ENCODE measurements around the gene SPATA7.
A peak's percentile ranks its signal among the peaks of the same experiment; 100 is the strongest.

The SPATA7 gene

GRCh38 chr14:88430976-88431375 is 45.5 kb downstream of the SPATA7 start:
- no peak overlapping the region for H3K27ac ChIP-seq (ENCODE audit: insufficient read depth in 1 of 2, low read depth in 1 of 2, low read length in 2 of 2, poor library complexity in 1 of 2, severe bottlenecking in 2 of 2)
- POLR2A ChIA-PET = interaction anchor here (0.5 kb wide), 1 partner anchor 74 kb away, joined by 3 read pairs; no protein-coding TSS in a partner anchor
- CTCF ChIA-PET = no interaction called here
- H3K9me3 ChIP-seq (ENCODE audit: control extremely low read depth in 1 of 5, control insufficient read depth in 4 of 5, insufficient read depth in 2 of 5, low read depth in 1 of 5, low read length in 4 of 5) = no peaks in the 10 kb centered on the region
- peaks cover 0 to 15% (median 6%) of the 10 kb centered on the region in 4 experiments for H3K36me3 ChIP-seq (ENCODE audit: control insufficient read depth in 4 of 4, insufficient read depth in 4 of 4, low read length in 3 of 4)
- H3K27me3 ChIP-seq (replicated peaks in 2 of 5; ENCODE audit: control insufficient read depth in 4 of 5, insufficient read depth in 5 of 5, low read length in 4 of 5) = no peaks in the 10 kb centered on the region
- no CpG with 5 or more reads among the region's 2 CpGs for WGBS (ENCODE audit: insufficient coverage)
- no peaks in the 10 kb centered on the region for H3K4me1 ChIP-seq (ENCODE audit: control extremely low read depth in 1 of 4, control insufficient read depth in 4 of 4, insufficient read depth in 4 of 4, low read length in 3 of 4)
- no peak overlapping the region for H3K4me3 ChIP-seq (ENCODE audit: control insufficient read depth in 1 of 7, extremely low read depth in 1 of 7, insufficient read depth in 4 of 7, low read depth in 2 of 7, low read length in 6 of 7)
- DNase-seq = peak in 2 of 3 donors; percentile 5 to 21

GRCh38 chr14:88437658-88438057 is 52.2 kb downstream of the SPATA7 start:
- no peak for DNase-seq
- H3K27ac ChIP-seq (ENCODE audit: insufficient read depth in 1 of 2, low read depth in 1 of 2, low read length in 2 of 2, poor library complexity in 1 of 2, severe bottlenecking in 2 of 2) = no peak overlapping the region
- no peak overlapping the region for H3K4me3 ChIP-seq (ENCODE audit: control insufficient read depth in 1 of 7, extremely low read depth in 1 of 7, insufficient read depth in 4 of 7, low read depth in 2 of 7, low read length in 6 of 7)
- POLR2A ChIA-PET = no interaction called here
- CTCF ChIA-PET = no interaction called here
- H3K36me3 ChIP-seq (ENCODE audit: control insufficient read depth in 4 of 4, insufficient read depth in 4 of 4, low read length in 3 of 4) = peaks cover 0 to 29% (median 5%) of the 10 kb centered on the region in 4 experiments
- H3K9me3 ChIP-seq (ENCODE audit: control extremely low read depth in 1 of 5, control insufficient read depth in 4 of 5, insufficient read depth in 2 of 5, low read depth in 1 of 5, low read length in 4 of 5) = no peaks in the 10 kb centered on the region
- no peaks in the 10 kb centered on the region for H3K4me1 ChIP-seq (ENCODE audit: control extremely low read depth in 1 of 4, control insufficient read depth in 4 of 4, insufficient read depth in 4 of 4, low read length in 3 of 4)
- no peaks in the 10 kb centered on the region for H3K27me3 ChIP-seq (replicated peaks in 2 of 5; ENCODE audit: control insufficient read depth in 4 of 5, insufficient read depth in 5 of 5, low read length in 4 of 5)
- WGBS (ENCODE audit: insufficient coverage) = 100% methylated on average over 2 of the region's 5 CpGs

GRCh38 chr14:88439088-88439487 is 53.6 kb downstream of the SPATA7 start:
- no peak overlapping the region for H3K4me3 ChIP-seq (ENCODE audit: control insufficient read depth in 1 of 7, extremely low read depth in 1 of 7, insufficient read depth in 4 of 7, low read depth in 2 of 7, low read length in 6 of 7)
- no CpG with 5 or more reads among the region's 2 CpGs for WGBS (ENCODE audit: insufficient coverage)
- ChIA-PET CTCF (no interaction called here), POLR2A (no interaction called here)
- no peaks in the 10 kb centered on the region for H3K4me1 ChIP-seq (ENCODE audit: control extremely low read depth in 1 of 4, control insufficient read depth in 4 of 4, insufficient read depth in 4 of 4, low read length in 3 of 4)
- no peak for DNase-seq
- no peak overlapping the region for H3K27ac ChIP-seq (ENCODE audit: insufficient read depth in 1 of 2, low read depth in 1 of 2, low read length in 2 of 2, poor library complexity in 1 of 2, severe bottlenecking in 2 of 2)
- no peaks in the 10 kb centered on the region for H3K9me3 ChIP-seq (ENCODE audit: control extremely low read depth in 1 of 5, control insufficient read depth in 4 of 5, insufficient read depth in 2 of 5, low read depth in 1 of 5, low read length in 4 of 5)
- no peaks in the 10 kb centered on the region for H3K27me3 ChIP-seq (replicated peaks in 2 of 5; ENCODE audit: control insufficient read depth in 4 of 5, insufficient read depth in 5 of 5, low read length in 4 of 5)
- peaks cover 0 to 29% (median 5%) of the 10 kb centered on the region in 4 experiments for H3K36me3 ChIP-seq (ENCODE audit: control insufficient read depth in 4 of 4, insufficient read depth in 4 of 4, low read length in 3 of 4)

GRCh38 chr14:88452231-88452630 is 66.8 kb downstream of the SPATA7 start:
- 95% methylated on average over 2 of the region's 4 CpGs for WGBS (ENCODE audit: insufficient coverage)
- H3K27ac ChIP-seq (ENCODE audit: insufficient read depth in 1 of 2, low read depth in 1 of 2, low read length in 2 of 2, poor library complexity in 1 of 2, severe bottlenecking in 2 of 2) = no peak overlapping the region
- H3K4me3 ChIP-seq (ENCODE audit: control insufficient read depth in 1 of 7, extremely low read depth in 1 of 7, insufficient read depth in 4 of 7, low read depth in 2 of 7, low read length in 6 of 7) = no peak overlapping the region
- H3K9me3 ChIP-seq (ENCODE audit: control extremely low read depth in 1 of 5, control insufficient read depth in 4 of 5, insufficient read depth in 2 of 5, low read depth in 1 of 5, low read length in 4 of 5) = peaks cover 0 to 15% (median 0%) of the 10 kb centered on the region in 5 experiments
- no peaks in the 10 kb centered on the region for H3K4me1 ChIP-seq (ENCODE audit: control extremely low read depth in 1 of 4, control insufficient read depth in 4 of 4, insufficient read depth in 4 of 4, low read length in 3 of 4)
- DNase-seq = no peak
- CTCF ChIA-PET = no interaction called here
- peaks cover 0 to 38% (median 6%) of the 10 kb centered on the region in 4 experiments for H3K36me3 ChIP-seq (ENCODE audit: control insufficient read depth in 4 of 4, insufficient read depth in 4 of 4, low read length in 3 of 4)
- POLR2A ChIA-PET = no interaction called here
- no peaks in the 10 kb centered on the region for H3K27me3 ChIP-seq (replicated peaks in 2 of 5; ENCODE audit: control insufficient read depth in 4 of 5, insufficient read depth in 5 of 5, low read length in 4 of 5)

- POLR2A ChIA-PET = no interaction called here
- no peaks in the 10 kb centered on the region for H3K4me1 ChIP-seq (ENCODE audit: control extremely low read depth in 1 of 4, control insufficient read depth in 4 of 4, insufficient read depth in 4 of 4, low read length in 3 of 4)
- CTCF ChIA-PET = no interaction called here
- no peak overlapping the region for H3K4me3 ChIP-seq (ENCODE audit: control insufficient read depth in 1 of 7, extremely low read depth in 1 of 7, insufficient read depth in 4 of 7, low read depth in 2 of 7, low read length in 6 of 7)
- no peak overlapping the region for H3K27ac ChIP-seq (ENCODE audit: insufficient read depth in 1 of 2, low read depth in 1 of 2, low read length in 2 of 2, poor library complexity in 1 of 2, severe bottlenecking in 2 of 2)
- no peak for DNase-seq
- H3K36me3 ChIP-seq (ENCODE audit: control insufficient read depth in 4 of 4, insufficient read depth in 4 of 4, low read length in 3 of 4) = peaks cover 0 to 33% (median 6%) of the 10 kb centered on the region in 4 experiments
- WGBS (ENCODE audit: insufficient coverage) = no CpG with 5 or more reads among the region's 2 CpGs
- H3K27me3 ChIP-seq (replicated peaks in 2 of 5; ENCODE audit: control insufficient read depth in 4 of 5, insufficient read depth in 5 of 5, low read length in 4 of 5) = no peaks in the 10 kb centered on the region
- peaks cover 0 to 9% (median 0%) of the 10 kb centered on the region in 5 experiments for H3K9me3 ChIP-seq (ENCODE audit: control extremely low read depth in 1 of 5, control insufficient read depth in 4 of 5, insufficient read depth in 2 of 5, low read depth in 1 of 5, low read length in 4 of 5)
Measured at GRCh38 chr14:88454886-88455285, 69.4 kb downstream of the SPATA7 start.

GRCh38 chr14:88463318-88463717 is 77.9 kb downstream of the SPATA7 start:
- WGBS (ENCODE audit: insufficient coverage) = 86% methylated on average over 4 of the region's 4 CpGs
- no peak for DNase-seq
- no peak overlapping the region for H3K27ac ChIP-seq (ENCODE audit: insufficient read depth in 1 of 2, low read depth in 1 of 2, low read length in 2 of 2, poor library complexity in 1 of 2, severe bottlenecking in 2 of 2)

GRCh38 chr14:88468406-88468805 is 82.9 kb downstream of the SPATA7 start:
- no peaks in the 10 kb centered on the region for H3K9me3 ChIP-seq (ENCODE audit: control extremely low read depth in 1 of 5, control insufficient read depth in 4 of 5, insufficient read depth in 2 of 5, low read depth in 1 of 5, low read length in 4 of 5)
- H3K4me1 ChIP-seq (ENCODE audit: control extremely low read depth in 1 of 4, control insufficient read depth in 4 of 4, insufficient read depth in 4 of 4, low read length in 3 of 4) = no peaks in the 10 kb centered on the region
- 100% methylated on average over 1 of the region's 1 CpG for WGBS (ENCODE audit: insufficient coverage)
- DNase-seq = no peak
- no peak overlapping the region for H3K4me3 ChIP-seq (ENCODE audit: control insufficient read depth in 1 of 7, extremely low read depth in 1 of 7, insufficient read depth in 4 of 7, low read depth in 2 of 7, low read length in 6 of 7)
- H3K27ac ChIP-seq (ENCODE audit: insufficient read depth in 1 of 2, low read depth in 1 of 2, low read length in 2 of 2, poor library complexity in 1 of 2, severe bottlenecking in 2 of 2) = no peak overlapping the region
- ChIA-PET CTCF (interaction anchor here (1.5 kb wide), 1 partner anchor 13 kb away, joined by 4 read pairs; no protein-coding TSS in a partner anchor), POLR2A (no interaction called here)
- no peaks in the 10 kb centered on the region for H3K27me3 ChIP-seq (replicated peaks in 2 of 5; ENCODE audit: control insufficient read depth in 4 of 5, insufficient read depth in 5 of 5, low read length in 4 of 5)
- H3K36me3 ChIP-seq (ENCODE audit: control insufficient read depth in 4 of 4, insufficient read depth in 4 of 4, low read length in 3 of 4) = peaks cover 0 to 2% (median 0%) of the 10 kb centered on the region in 4 experiments

More at GRCh38 chr14:88463318-88463717, 77.9 kb downstream of the SPATA7 start:
- no peaks in the 10 kb centered on the region for H3K4me1 ChIP-seq (ENCODE audit: control extremely low read depth in 1 of 4, control insufficient read depth in 4 of 4, insufficient read depth in 4 of 4, low read length in 3 of 4)
- no peaks in the 10 kb centered on the region for H3K27me3 ChIP-seq (replicated peaks in 2 of 5; ENCODE audit: control insufficient read depth in 4 of 5, insufficient read depth in 5 of 5, low read length in 4 of 5)
- POLR2A ChIA-PET = no interaction called here
- no peak overlapping the region for H3K4me3 ChIP-seq (ENCODE audit: control insufficient read depth in 1 of 7, extremely low read depth in 1 of 7, insufficient read depth in 4 of 7, low read depth in 2 of 7, low read length in 6 of 7)
- H3K9me3 ChIP-seq (ENCODE audit: control extremely low read depth in 1 of 5, control insufficient read depth in 4 of 5, insufficient read depth in 2 of 5, low read depth in 1 of 5, low read length in 4 of 5) = peaks cover 0 to 6% (median 2%) of the 10 kb centered on the region in 5 experiments
- peaks cover 0 to 12% (median 2%) of the 10 kb centered on the region in 4 experiments for H3K36me3 ChIP-seq (ENCODE audit: control insufficient read depth in 4 of 4, insufficient read depth in 4 of 4, low read length in 3 of 4)
- CTCF ChIA-PET = interaction anchor here (1.2 kb wide), 1 partner anchor 28 kb away, joined by 3 read pairs; no protein-coding TSS in a partner anchor

Data from common myeloid progenitor, CD34-positive (primary cell).